ENCODE measurements around the gene TMEM123.

TMEM123 gene

DNA sequence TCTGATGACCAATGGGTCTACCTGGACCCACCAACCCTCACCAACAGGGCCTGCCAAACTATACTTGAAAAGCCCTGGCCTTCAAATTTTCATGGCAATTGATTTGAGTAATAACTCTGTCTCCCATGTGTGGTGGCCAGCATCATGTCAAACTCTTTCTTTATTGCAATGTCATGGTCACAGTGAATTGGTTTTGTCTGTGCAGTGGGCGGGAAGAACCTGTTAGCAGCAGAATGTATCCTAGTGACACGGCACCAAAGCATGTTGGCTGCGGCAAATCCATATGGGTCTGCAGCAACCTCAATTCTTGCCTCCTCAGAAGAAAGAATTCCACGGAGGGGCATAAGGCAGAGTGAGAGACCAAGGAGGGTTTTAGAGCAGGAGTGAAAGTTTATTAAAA lies 19.6 kb upstream of the TMEM123 start:
- TF ChIP-seq, protein P1, sequence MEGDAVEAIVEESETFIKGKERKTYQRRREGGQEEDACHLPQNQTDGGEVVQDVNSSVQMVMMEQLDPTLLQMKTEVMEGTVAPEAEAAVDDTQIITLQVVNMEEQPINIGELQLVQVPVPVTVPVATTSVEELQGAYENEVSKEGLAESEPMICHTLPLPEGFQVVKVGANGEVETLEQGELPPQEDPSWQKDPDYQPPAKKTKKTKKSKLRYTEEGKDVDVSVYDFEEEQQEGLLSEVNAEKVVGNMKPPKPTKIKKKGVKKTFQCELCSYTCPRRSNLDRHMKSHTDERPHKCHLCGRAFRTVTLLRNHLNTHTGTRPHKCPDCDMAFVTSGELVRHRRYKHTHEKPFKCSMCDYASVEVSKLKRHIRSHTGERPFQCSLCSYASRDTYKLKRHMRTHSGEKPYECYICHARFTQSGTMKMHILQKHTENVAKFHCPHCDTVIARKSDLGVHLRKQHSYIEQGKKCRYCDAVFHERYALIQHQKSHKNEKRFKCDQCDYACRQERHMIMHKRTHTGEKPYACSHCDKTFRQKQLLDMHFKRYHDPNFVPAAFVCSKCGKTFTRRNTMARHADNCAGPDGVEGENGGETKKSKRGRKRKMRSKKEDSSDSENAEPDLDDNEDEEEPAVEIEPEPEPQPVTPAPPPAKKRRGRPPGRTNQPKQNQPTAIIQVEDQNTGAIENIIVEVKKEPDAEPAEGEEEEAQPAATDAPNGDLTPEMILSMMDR (IDR thresholded peaks at IDR 0.05; ENCODE audit: extremely low read depth, missing control alignments): no peak

DNA sequence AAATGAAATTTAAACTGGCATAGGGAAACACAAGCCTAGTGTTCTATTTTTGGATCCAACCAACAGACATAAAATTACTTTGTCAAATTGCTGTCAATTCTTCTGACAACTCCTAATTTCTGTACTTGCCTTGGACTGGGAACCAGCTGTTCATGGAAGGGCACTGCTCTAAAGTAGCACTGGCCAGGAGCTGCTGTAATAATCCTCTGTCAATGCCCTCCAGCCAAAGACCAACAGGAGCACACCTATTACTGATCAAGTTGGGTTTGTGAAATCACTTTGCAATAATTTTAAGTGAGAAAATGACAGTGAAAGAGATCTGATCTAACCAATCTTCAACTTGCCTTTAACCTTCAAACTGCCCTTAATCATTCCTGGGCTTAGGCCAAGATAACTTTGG lies 18.9 kb upstream of the TMEM123 start:
- DNase-seq (ENCODE audit: low spot score): no peak
- TF ChIP-seq, protein P1 (IDR thresholded peaks at IDR 0.05; ENCODE audit: extremely low read depth, missing control alignments): no peak

More for the DNA sequence above, 19.6 kb upstream of the TMEM123 start:
- no peak for DNase-seq (ENCODE audit: low spot score)

DNA sequence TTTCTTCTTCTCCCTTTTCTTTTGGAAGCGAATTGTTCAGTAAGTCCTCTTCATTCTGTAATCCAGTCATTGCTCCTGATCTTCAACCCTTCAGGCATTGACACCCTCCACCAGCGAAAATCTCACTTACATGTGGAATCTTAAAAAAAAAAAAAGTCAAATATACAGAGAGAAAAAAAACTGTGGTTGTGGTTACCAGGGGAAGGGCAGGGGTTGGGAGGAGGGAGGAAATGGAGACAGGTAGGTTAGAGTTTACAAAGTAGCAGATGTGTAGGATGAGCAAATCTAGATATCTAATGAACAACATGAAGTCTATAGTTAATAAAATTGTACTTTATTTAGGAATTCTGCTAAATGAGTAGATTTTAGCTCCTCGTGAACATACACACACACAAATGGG lies 17.7 kb upstream of the TMEM123 start:
- DNase-seq (ENCODE audit: low spot score): no peak
- TF ChIP-seq, protein P1 (IDR thresholded peaks at IDR 0.05; ENCODE audit: extremely low read depth, missing control alignments): no peak

DNA sequence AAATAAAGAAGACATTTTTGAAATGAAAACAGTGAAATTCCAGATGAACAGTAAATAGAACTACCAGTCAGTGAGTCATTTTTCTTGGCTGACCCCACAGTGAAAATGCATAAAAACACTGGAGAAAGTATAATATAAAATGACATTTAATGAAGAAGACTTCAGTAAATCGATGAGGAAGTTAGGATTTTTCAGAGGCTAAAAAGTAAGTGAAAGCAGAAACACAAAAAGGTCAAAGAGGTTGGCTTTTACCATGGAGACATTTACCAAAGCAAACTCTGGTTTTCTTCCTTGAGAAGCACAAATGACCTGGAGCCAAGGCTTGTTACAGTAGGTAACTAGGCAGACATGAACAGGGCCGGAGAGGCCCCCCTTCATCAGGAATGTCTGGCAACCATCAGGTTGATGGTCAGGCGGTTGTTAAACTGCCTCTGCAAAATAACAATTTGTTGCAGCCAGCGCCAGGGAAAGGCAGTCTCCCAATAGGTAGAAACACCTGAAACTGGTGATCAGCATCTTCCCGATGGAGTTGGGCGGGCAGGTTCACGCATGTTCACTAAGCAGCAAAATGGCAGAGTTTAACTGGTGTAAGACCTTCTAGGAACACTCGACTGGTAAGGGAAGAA lies 16.7 kb upstream of the TMEM123 start:
- DNase-seq (ENCODE audit: low spot score): no peak
- TF ChIP-seq, protein P1 (IDR thresholded peaks at IDR 0.05; ENCODE audit: extremely low read depth, missing control alignments): no peak

DNA sequence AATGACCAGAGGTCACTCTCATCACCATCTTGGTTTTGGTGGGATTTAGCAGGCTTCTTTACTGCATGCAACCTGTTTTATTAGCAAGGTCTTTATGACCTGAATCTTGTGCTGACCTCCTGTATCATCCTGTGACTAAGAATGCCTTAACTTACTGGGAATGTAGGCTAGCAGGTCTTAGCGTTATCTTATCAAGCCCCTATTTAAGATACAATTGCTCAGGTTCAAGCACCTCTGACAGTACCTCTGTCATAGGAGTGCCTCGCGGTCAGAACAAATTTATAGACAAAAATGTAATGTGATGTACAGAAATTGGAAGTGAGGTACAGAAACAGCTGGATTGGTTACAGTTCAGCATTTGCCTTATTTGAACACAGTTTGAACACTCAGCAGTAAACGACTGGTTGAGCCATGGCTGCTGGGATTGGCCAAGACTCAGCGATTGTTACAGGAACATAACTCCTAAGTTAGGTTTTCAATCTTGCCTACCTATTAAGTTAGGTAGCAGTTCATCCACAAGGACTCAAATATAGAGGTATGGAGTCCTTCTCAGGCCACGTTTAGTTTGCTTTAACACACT lies 16.1 kb upstream of the TMEM123 start:
- TF ChIP-seq, protein P1 (IDR thresholded peaks at IDR 0.05; ENCODE audit: extremely low read depth, missing control alignments): no peak

DNA sequence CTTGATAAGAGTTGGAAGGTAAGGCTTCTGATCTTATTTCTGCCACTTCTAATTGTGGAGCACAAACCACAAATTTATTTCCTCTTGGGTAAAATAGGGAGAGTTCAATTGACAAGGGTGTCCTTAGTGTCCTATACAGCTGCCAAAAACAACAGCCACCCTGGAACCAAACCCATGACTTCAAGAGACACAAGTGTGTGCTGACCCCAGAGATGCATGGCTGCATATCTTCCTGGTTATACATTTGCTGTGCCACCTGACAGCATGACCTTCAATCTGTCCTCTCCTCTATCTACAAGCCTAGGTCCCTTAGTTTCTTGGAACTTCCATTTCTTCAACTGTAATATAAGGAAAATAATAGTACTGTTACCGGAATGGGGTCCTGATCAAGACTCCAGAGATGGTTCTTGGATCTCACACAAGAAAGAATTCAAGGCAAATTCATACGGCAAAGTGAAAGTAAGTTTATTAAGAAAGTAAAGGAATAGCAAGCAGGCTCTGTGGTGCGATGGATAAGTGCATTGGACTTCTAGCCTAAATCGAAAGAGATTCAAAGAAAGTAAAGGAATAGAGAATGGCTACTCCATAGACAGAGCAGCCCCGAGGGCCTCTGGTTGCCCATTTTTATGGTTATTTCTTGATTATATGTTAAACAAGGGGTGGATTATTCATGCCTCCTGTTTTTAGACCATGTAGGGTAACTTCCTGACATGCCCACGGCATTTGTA lies 15.5 kb upstream of the TMEM123 start:
- no peak for DNase-seq (ENCODE audit: low spot score)
- TF ChIP-seq, protein P1 (IDR thresholded peaks at IDR 0.05; ENCODE audit: extremely low read depth, missing control alignments): no peak

More for the DNA sequence above, 16.1 kb upstream of the TMEM123 start:
- DNase-seq (ENCODE audit: low spot score): no peak

DNA sequence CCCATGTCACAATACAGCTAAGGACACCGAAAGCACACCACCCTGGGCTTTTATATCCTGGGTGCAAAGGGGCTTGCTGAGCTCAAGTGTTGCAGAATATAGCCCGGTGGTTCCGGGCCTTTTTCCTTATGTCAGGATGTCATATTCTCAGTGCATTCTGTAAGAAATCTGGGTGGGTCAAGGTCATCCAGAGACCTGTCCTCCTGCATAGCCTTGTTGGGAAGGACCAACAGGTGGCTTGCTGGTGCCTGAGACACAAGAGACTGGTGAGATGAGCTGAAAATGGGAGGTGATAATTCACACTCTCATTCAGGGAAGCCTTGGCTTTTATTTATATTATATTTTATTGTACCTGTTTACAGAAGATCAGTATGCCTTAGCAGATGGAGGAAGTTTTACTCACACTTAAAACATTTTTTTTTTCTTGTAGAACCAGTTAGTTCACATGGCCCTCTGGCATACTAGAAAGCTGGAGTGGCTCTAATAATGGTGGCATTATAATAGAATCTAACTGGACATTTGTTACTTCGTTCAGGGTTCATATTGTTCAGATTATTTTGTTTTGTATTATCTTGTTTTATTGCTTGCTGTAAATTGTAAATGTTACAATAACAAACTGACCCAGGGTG lies 14.6 kb upstream of the TMEM123 start:
- TF ChIP-seq, protein P1 (IDR thresholded peaks at IDR 0.05; ENCODE audit: extremely low read depth, missing control alignments): no peak
- DNase-seq (ENCODE audit: low spot score): no peak
